Psoas muscle (tissue), 8 donors: ENCODE results near the gene SYT1. TPM values are rescaled to one million over a fixed set of nuclear protein-coding genes. Genes with fewer than 3 reads are reported as not detected.

ENCODE experiments used
- ATAC-seq, 4 donors: fragments of 200-7000 bp; cut with Tn5 transposase; one replicate each; pipeline ENCODE4 v1.9.1; 2020; ENCODE audit warnings: moderate library complexity in 3 of 4, mild to moderate bottlenecking in 2 of 4
- DNase-seq, 2 donors: peaks; one replicate each; pipeline ENCODE4 v3.0.0-alpha.2; 2020
- H3K27ac ChIP-seq: fragments of 200-600 bp; one replicate; pipeline ENCODE4 v1.8.0; 2022
- H3K27me3 ChIP-seq, 3 donors: fragments of 200-600 bp in 1 of 3; one replicate each; pipeline versions ENCODE4 v1.6.1 to v1.8.0; 2013 to 2022; ENCODE audit warnings: low read length in 2 of 3, mild to moderate bottlenecking in 2 of 3, moderate library complexity in 1 of 3; ENCODE audit not compliant: insufficient read depth in 3 of 3
- H3K36me3 ChIP-seq, 2 donors: fragments of 200-600 bp in 1 of 2; one replicate each; pipeline versions ENCODE4 v1.6.1 to v1.8.0; 2013 to 2022; ENCODE audit warnings: low read depth in 1 of 2, mild to moderate bottlenecking in 1 of 2, moderate library complexity in 1 of 2; ENCODE audit not compliant: insufficient read depth in 1 of 2
- H3K4me1 ChIP-seq: fragments of 200-600 bp; one replicate; pipeline ENCODE4 v1.8.0; 2022
- H3K4me3 ChIP-seq: fragments of 200-600 bp; one replicate; pipeline ENCODE4 v1.8.0; 2022; ENCODE audit warnings: mild to moderate bottlenecking
- H3K9me3 ChIP-seq: fragments of 200-600 bp; one replicate; pipeline ENCODE4 v1.8.0; 2022
- WGBS, 3 donors: extraction: QIAGEN DNeasy Blood & Tissue Kit; methylation state at CpG; one replicate each; pipeline versions ENCODE4 v1.1.6 to v1.1.7; 2013; 5-methylcytosine and 5-hydroxymethylcytosine counted together
- intact Hi-C, 2 donors: fragments of 100-400 bp; cut with DNase I; formaldehyde crosslinking; loops; one replicate each; pipeline versions ENCODE4 v1.11.0 to v1.14.2; 2022
- polyA plus RNA-seq, 3 donors: library from polyadenylated mRNA; stranded (reverse); fragments of 200-250 nt; gene quantifications; one replicate each; pipeline ENCODE4 v1.2.3, GENCODE V29; 2013
- total RNA-seq, 4 donors: library from RNA; stranded (reverse); fragmentation: NEBNext Ultra II Directional in 2 of 4; extraction: Animal tissue kit (Norgen Biotek cat#: 25700) in 2 of 4; gene quantifications; one replicate each; pipeline versions ENCODE4 v1.2.1 to v1.2.4, GENCODE V29; 2021 to 2023
- TF ChIP-seq, protein P1 (sequence below): fragments of 200-600 bp; IDR thresholded peaks from one replicate; pipeline ENCODE4 v1.8.0; 2022; ENCODE audit warnings: antibody characterized with exemption
- donor health status: healthy with polysubstance abuse.
- donor health status: DM: no; HTN: no; CAD: no; lungs with moderate emphysema.
- donor health status: Bipolar disorder and iron deficiency.
- donor health status: healthy.
- donor health status: DM: yes; HTN: yes; CAD: no.
- donor health status: DM: no; HTN: no; CAD: no.
- donor health status: DM: no; HTN: no; CAD: no.
- donor health status: DM: yes; HTN: yes; CAD: no.

The SYT1 gene
- total and polyA plus RNA-seq, 7 donors: 0.05 to 0.34 (median 0.14) TPM; not detected in 2

DNA sequence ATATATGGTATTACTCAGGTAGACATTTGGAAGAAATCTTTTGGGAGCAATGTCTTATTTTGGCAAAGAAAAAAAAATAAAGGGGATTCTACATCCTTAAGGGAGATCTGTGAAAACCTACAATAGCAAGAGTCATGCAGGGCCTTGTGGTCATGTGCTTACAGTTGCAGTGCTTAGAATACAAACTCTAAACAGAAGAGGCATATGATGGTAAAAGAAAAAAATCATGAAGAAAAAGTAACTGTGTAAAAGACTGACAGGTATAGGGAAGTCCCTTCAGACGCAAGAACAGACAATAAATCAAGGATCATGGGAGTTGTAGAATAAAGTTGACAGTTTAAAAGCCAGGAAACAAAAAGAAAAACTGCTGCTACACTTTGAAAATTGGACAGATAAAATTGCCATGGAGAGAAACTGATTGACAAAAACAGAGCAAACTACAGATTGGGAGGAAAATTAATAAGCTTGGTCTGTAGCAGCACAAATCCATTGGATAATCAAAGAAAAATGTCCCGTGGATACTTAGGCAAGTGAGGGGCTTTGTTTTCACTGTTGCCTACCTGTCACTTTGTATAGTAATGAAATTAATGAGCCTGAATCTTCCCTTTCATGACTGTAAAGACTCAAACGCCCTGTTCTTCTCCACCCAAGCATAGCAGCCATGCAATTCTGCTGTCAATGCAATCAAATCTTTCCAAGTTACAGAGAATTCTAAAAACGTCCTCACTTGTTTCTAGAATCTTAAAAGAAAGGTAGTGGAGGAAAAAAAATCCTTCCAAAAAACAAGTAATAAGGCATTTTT, 402.0 kb downstream of the SYT1 start:
- no peaks in the 10 kb centered on the region for H3K9me3 ChIP-seq
- H3K4me3 ChIP-seq: no peak overlapping the region
- no peak overlapping the region for H3K27ac ChIP-seq
- DNase-seq (no peak), ATAC-seq (no peak)
- TF ChIP-seq, protein P1, sequence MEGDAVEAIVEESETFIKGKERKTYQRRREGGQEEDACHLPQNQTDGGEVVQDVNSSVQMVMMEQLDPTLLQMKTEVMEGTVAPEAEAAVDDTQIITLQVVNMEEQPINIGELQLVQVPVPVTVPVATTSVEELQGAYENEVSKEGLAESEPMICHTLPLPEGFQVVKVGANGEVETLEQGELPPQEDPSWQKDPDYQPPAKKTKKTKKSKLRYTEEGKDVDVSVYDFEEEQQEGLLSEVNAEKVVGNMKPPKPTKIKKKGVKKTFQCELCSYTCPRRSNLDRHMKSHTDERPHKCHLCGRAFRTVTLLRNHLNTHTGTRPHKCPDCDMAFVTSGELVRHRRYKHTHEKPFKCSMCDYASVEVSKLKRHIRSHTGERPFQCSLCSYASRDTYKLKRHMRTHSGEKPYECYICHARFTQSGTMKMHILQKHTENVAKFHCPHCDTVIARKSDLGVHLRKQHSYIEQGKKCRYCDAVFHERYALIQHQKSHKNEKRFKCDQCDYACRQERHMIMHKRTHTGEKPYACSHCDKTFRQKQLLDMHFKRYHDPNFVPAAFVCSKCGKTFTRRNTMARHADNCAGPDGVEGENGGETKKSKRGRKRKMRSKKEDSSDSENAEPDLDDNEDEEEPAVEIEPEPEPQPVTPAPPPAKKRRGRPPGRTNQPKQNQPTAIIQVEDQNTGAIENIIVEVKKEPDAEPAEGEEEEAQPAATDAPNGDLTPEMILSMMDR: no peak
- H3K4me1 ChIP-seq: no peaks in the 10 kb centered on the region
- H3K27me3 ChIP-seq: no peaks in the 10 kb centered on the region
- no peaks in the 10 kb centered on the region for H3K36me3 ChIP-seq
- 36 to 44% (median 42%) methylated on average over 4 of the region's 4 CpGs for WGBS, 3 donors
- intact Hi-C loops: no loop called here

DNA sequence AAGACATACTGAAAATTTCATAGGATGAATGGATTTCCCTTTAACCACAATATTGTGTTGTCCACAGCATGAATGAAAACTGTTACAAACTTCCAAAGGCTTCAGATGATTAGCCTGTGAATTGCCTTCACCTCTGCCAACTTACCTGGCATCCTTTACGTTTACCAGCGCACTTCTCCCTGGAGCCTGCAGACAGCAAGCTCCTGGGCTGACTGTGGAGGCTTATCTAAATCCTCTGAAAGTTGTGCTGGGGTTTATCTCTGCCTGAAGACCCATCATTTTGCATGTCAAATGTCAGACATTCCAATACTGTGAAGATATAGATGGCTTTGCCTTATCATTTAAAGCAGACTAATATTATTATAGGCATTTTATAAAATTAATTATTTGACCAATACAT, 403.0 kb downstream of the SYT1 start:
- Histone ChIP-seq H3K9me3 (no peaks in the 10 kb centered on the region), H3K4me1 (no peaks in the 10 kb centered on the region), H3K4me3 (no peak overlapping the region), H3K36me3 (no peaks in the 10 kb centered on the region), H3K27me3 (no peaks in the 10 kb centered on the region), H3K27ac (no peak overlapping the region)
- ATAC-seq: no peak
- intact Hi-C loops: no loop called here
- TF ChIP-seq, protein P1: no peak
- 59 to 80% (median 80%) methylated on average over 2 of the region's 2 CpGs for WGBS, 3 donors
- no peak for DNase-seq

DNA sequence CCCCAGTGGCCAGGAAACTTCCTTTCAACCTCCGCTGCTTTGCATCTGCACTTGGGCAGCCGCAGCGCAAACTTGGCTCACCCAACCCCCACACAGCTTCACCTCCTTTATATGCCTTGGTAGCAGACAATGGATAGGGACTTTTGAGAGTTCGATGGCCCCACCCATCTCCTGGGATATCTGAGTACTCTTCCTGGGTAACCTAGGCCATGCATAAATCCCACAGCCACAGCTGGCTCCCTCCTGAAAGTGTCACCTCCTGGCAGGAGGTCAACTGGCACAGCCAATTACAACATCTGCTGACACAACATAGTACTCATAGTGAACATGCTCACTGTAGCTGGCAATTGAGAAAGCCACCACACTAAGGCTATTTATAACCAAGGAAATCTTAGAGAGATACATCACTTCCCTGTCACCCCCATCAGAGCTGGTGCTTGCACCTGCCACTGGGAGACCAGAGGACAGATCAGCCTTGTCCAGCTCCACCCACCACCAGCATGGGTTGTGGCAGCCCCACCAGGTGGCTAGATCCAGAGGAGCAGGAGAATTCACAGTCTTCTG, 410.0 kb downstream of the SYT1 start:
- no peaks in the 10 kb centered on the region for H3K36me3 ChIP-seq
- no peaks in the 10 kb centered on the region for H3K27me3 ChIP-seq
- no peaks in the 10 kb centered on the region for H3K9me3 ChIP-seq
- intact Hi-C loops: no loop called here
- WGBS, 3 donors: 79 to 84% (median 83%) methylated on average over 4 of the region's 4 CpGs
- H3K4me1 ChIP-seq: no peaks in the 10 kb centered on the region
- DNase-seq: no peak
- no peak for ATAC-seq
- no peak overlapping the region for H3K4me3 ChIP-seq
- TF ChIP-seq, protein P1: no peak
- H3K27ac ChIP-seq: no peak overlapping the region

DNA sequence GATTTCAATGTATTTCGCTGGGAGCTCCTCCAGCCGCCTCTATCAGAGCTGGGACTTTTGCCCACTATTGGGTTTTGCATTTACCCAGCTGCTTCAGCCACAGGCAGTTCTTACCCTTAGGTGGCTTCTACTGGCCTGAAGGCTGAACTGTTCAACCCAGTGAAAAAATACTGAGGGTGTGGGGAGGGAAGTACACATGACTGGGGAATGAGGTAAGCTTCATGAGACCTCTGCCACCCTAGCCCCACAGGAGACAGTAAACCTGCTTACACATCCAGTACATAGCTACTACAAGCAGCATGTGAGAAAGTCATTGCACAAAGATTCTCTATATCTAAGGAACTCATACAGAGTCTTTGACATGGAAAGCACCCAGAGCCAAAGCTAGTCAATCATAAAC, 411.1 kb downstream of the SYT1 start:
- ATAC-seq: no peak
- H3K4me1 ChIP-seq: no peaks in the 10 kb centered on the region
- no peaks in the 10 kb centered on the region for H3K27me3 ChIP-seq
- no peaks in the 10 kb centered on the region for H3K36me3 ChIP-seq
- TF ChIP-seq, protein P1: no peak
- 90 to 100% (median 95%) methylated on average over 2 of the region's 2 CpGs for WGBS, 3 donors
- no peaks in the 10 kb centered on the region for H3K9me3 ChIP-seq
- no peak overlapping the region for H3K4me3 ChIP-seq
- intact Hi-C loops: no loop called here
- no peak for DNase-seq
- no peak overlapping the region for H3K27ac ChIP-seq
